Pancreas (tissue), 10 donors: ENCODE results near the gene VPS8. TPM values are rescaled to one million over a fixed set of nuclear protein-coding genes. Genes with fewer than 3 reads are reported as not detected.

Experiments used
- ATAC-seq, 4 donors: fragments of 200-7000 bp; cut with Tn5 transposase; one replicate each; pipeline versions ENCODE4 v1.8.0 to v1.9.1; 2020; ENCODE audit warnings: mild to moderate bottlenecking in 4 of 4, moderate library complexity in 4 of 4
- DNase-seq, 6 donors: peaks; one replicate each; pipeline ENCODE4 v3.0.0-alpha.2; 2020
- FAIRE-seq: peaks from 2 replicates; lab custom pipeline; 2012; peaks lifted over from hg19 to GRCh38; lab: Jason Lieb, UNC
- H3K27ac ChIP-seq, 4 donors: fragments of 200-600 bp; sonication (generic); 1 replicate in 3 of 4; 2 replicates in 1 of 4; pipeline versions ENCODE4 v1.5.0 to v1.8.0; 2020
- H3K27me3 ChIP-seq, 4 donors: fragments of 200-600 bp; one replicate each; pipeline ENCODE4 v1.8.0; 2021
- H3K36me3 ChIP-seq, 3 donors: fragments of 200-600 bp; sonication (generic) in 1 of 3; one replicate each; pipeline versions ENCODE4 v1.5.0 to v1.8.0; 2020 to 2021
- H3K4me1 ChIP-seq, 3 donors: fragments of 200-600 bp; one replicate each; pipeline ENCODE4 v1.8.0; 2021
- H3K4me3 ChIP-seq, 4 donors: fragments of 200-600 bp; sonication (generic) in 2 of 4; one replicate each; pipeline versions ENCODE4 v1.5.0 to v1.8.0; 2020 to 2021
- H3K9me3 ChIP-seq, 4 donors: fragments of 200-600 bp; one replicate each; pipeline ENCODE4 v1.8.0; 2021
- CTCF ChIP-seq, 4 donors: fragments of 200-600 bp; sonication (generic) in 3 of 4; IDR thresholded peaks; one replicate each; pipeline versions ENCODE4 v1.5.0 to v1.8.0; 2021; ENCODE audit warnings: antibody characterized with exemption in 4 of 4
- WGBS, 2 donors: extraction: QIAGEN DNeasy Blood & Tissue Kit; methylation state at CpG; one replicate each; pipeline ENCODE4 v1.1.7; 2013; 5-methylcytosine and 5-hydroxymethylcytosine counted together
- intact Hi-C, 3 donors: fragments of 100-400 bp; cut with DNase I; formaldehyde crosslinking; loops; one replicate each; pipeline versions ENCODE4 v1.11.1 to v1.14.2; 2022
- polyA plus RNA-seq, 2 donors: library from polyadenylated mRNA; stranded (reverse); fragments of 200-250 nt; gene quantifications; one replicate each; pipeline ENCODE4 v1.2.3, GENCODE V29; 2013
- total RNA-seq, 6 donors: library from RNA; stranded (reverse); fragmentation: NEBNext Ultra II Directional in 4 of 6; extraction: Animal tissue kit (Norgen Biotek cat#: 25700) in 4 of 6; gene quantifications; one replicate each; pipeline versions ENCODE4 v1.2.1 to v1.2.4, GENCODE V29; 2021 to 2023
- donor health status: healthy with polysubstance abuse.
- donor health status: DM: no; HTN: no; CAD: no; lungs with moderate emphysema.
- donor health status: DM: no; HTN: no; CAD: no.
- donor health status: control.
- donor health status: control.
- donor health status: Bipolar disorder and iron deficiency.
- donor health status: DM: yes; HTN: yes; CAD: no.
- donor health status: DM: no; HTN: no; CAD: no.
- donor health status: DM: no; HTN: no; CAD: no.
- donor health status: DM: yes; HTN: yes; CAD: no.

The VPS8 gene
- total and polyA plus RNA-seq, 8 donors, result 7.9 to 37.5 (median 19.2) TPM

GRCh38 chr3:184845819-184846218 is 33.9 kb downstream of the VPS8 start:
- Histone ChIP-seq H3K27me3 (no peaks in the 10 kb centered on the region), H3K9me3 (no peaks in the 10 kb centered on the region), H3K36me3 (peaks cover 0 to 4% (median 0%) of the 10 kb centered on the region in 3 donors), H3K4me3 (no peak overlapping the region), H3K27ac (no peak overlapping the region), H3K4me1 (no peaks in the 10 kb centered on the region)
- no peak for TF ChIP-seq CTCF (IDR thresholded peaks at IDR 0.05)
- no peak for ATAC-seq
- intact Hi-C loops, result no loop called here
- FAIRE-seq, result no peak
- no peak for DNase-seq

GRCh38 chr3:184846496-184846895 is 34.5 kb downstream of the VPS8 start:
- ATAC-seq (no peak), DNase-seq (no peak), FAIRE-seq (no peak)
- H3K27me3 ChIP-seq, result no peaks in the 10 kb centered on the region
- H3K4me3 ChIP-seq, result no peak overlapping the region
- intact Hi-C loops, result no loop called here
- H3K36me3 ChIP-seq, result peaks cover 0 to 4% (median 0%) of the 10 kb centered on the region in 3 donors
- WGBS, 2 donors, result 90 to 93% methylated on average over 6 of the region's 6 CpGs
- no peaks in the 10 kb centered on the region for H3K4me1 ChIP-seq
- no peaks in the 10 kb centered on the region for H3K9me3 ChIP-seq
- TF ChIP-seq CTCF (IDR thresholded peaks at IDR 0.05), result no peak
- H3K27ac ChIP-seq, result no peak overlapping the region

GRCh38 chr3:184848934-184849333 is 37.0 kb downstream of the VPS8 start:
- no peaks in the 10 kb centered on the region for H3K27me3 ChIP-seq
- intact Hi-C loops, result no loop called here
- TF ChIP-seq CTCF (IDR thresholded peaks at IDR 0.05), result no peak
- no peak overlapping the region for H3K27ac ChIP-seq
- H3K4me3 ChIP-seq, result no peak overlapping the region
- ATAC-seq (no peak), FAIRE-seq (no peak), DNase-seq (no peak)
- 83 to 86% methylated on average over 4 of the region's 4 CpGs for WGBS, 2 donors
- H3K36me3 ChIP-seq, result peaks cover 0 to 4% (median 0%) of the 10 kb centered on the region in 3 donors
- no peaks in the 10 kb centered on the region for H3K9me3 ChIP-seq
- H3K4me1 ChIP-seq, result no peaks in the 10 kb centered on the region

- WGBS, 2 donors, result 95 to 97% methylated on average over 2 of the region's 2 CpGs
These were observed 38.2 kb downstream of the VPS8 start for GRCh38 chr3:184850201-184850600.

More at GRCh38 chr3:184850201-184850600, 38.2 kb downstream of the VPS8 start:
- no peak for FAIRE-seq
- intact Hi-C loops, result no loop called here
- no peak for ATAC-seq
- DNase-seq, result no peak
- no peak overlapping the region for H3K27ac ChIP-seq
- no peaks in the 10 kb centered on the region for H3K9me3 ChIP-seq
- H3K4me3 ChIP-seq, result no peak overlapping the region
- H3K4me1 ChIP-seq, result no peaks in the 10 kb centered on the region
- no peaks in the 10 kb centered on the region for H3K27me3 ChIP-seq
- peaks cover 0 to 6% (median 0%) of the 10 kb centered on the region in 3 donors for H3K36me3 ChIP-seq
- TF ChIP-seq CTCF (IDR thresholded peaks at IDR 0.05), result no peak
